Subcutaneous abdominal adipose tissue (tissue), 5 donors: ENCODE data around the gene CLDN6.

Experiments used
- H3K27ac ChIP-seq: one replicate; pipeline ENCODE4 v1.7.0; 2013; ENCODE audit warnings: low read depth, mild to moderate bottlenecking, inconsistent platforms, low read length, moderate library complexity
- H3K27me3 ChIP-seq, 5 donors: one replicate each; pipeline ENCODE4 v1.7.0; 2013; ENCODE audit warnings: low read length in 5 of 5, inconsistent platforms in 1 of 5; ENCODE audit not compliant: control insufficient read depth in 5 of 5, insufficient read depth in 4 of 5
- H3K36me3 ChIP-seq, 5 donors: one replicate each; pipeline ENCODE4 v1.7.0; 2013; ENCODE audit warnings: low read length in 5 of 5; ENCODE audit not compliant: control insufficient read depth in 5 of 5, insufficient read depth in 5 of 5
- H3K4me1 ChIP-seq, 5 donors: one replicate each; pipeline ENCODE4 v1.7.0; 2013; ENCODE audit warnings: low read length in 5 of 5, mild to moderate bottlenecking in 3 of 5, moderate library complexity in 1 of 5; ENCODE audit not compliant: control insufficient read depth in 5 of 5, insufficient read depth in 5 of 5
- H3K4me3 ChIP-seq, 5 donors: one replicate each; pipeline ENCODE4 v1.7.0; 2013; ENCODE audit warnings: low read length in 5 of 5, low read depth in 1 of 5
- H3K9ac ChIP-seq, 5 donors: one replicate each; pipeline ENCODE4 v1.7.0; 2013; ENCODE audit warnings: low read length in 5 of 5, mild to moderate bottlenecking in 4 of 5, moderate library complexity in 3 of 5
- H3K9me3 ChIP-seq, 5 donors: one replicate each; pipeline ENCODE4 v1.7.0; 2013; ENCODE audit warnings: low read length in 5 of 5; ENCODE audit not compliant: control insufficient read depth in 5 of 5
- donor health status: healthy.
- donor health status: healthy.
- donor health status: healthy.
- donor health status: healthy.
- donor health status: healthy.

The CLDN6 gene

DNA sequence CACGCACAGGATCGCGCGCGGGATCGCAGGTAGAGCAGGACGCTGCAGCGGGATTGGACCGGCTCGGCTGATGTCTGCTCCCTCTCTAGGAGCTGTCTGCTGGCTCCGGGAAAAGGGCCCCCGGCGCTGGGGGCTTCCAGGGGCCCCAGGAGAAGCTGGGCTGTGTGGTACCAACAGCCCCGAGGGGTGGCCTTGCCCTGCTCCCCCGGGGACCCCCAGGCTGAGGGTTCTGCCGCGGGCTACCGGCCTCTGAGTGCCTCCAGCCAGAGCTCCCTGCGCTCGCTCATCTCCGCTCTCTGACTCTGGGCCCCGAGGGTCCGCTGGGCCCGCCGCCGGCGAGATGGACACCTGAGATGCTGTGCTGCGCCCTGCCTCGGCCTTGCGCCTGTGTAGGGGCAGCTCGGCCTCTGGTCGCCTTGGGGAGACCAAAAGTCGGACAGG is 50.2 kb downstream of the CLDN6 start:
- Histone ChIP-seq H3K27ac (no peak overlapping the region), H3K36me3 (peaks cover 0 to 4% (median 0%) of the 10 kb centered on the region in 5 donors), H3K9ac (no peak overlapping the region), H3K9me3 (no peaks in the 10 kb centered on the region), H3K27me3 (peaks cover 30 to 56% (median 43%) of the 10 kb centered on the region in 5 donors), H3K4me3 (no peak overlapping the region), H3K4me1 (peaks cover 0 to 63% (median 46%) of the 10 kb centered on the region in 5 donors)

- peaks cover 0 to 4% (median 0%) of the 10 kb centered on the region in 5 donors for H3K36me3 ChIP-seq
- H3K27ac ChIP-seq = no peak overlapping the region
- H3K9ac ChIP-seq = no peak overlapping the region
- peak overlapping the region in 2 of 5 donors; percentile 26 to 45 for H3K4me3 ChIP-seq
- no peaks in the 10 kb centered on the region for H3K9me3 ChIP-seq
- peaks cover 35 to 61% (median 48%) of the 10 kb centered on the region in 5 donors for H3K27me3 ChIP-seq
- H3K4me1 ChIP-seq = peaks cover 0 to 63% (median 46%) of the 10 kb centered on the region in 5 donors
These were observed 50.8 kb downstream of the CLDN6 start for GRCh38 chr16:2967211-2967631.

- no peak overlapping the region for H3K27ac ChIP-seq
- H3K9me3 ChIP-seq = no peaks in the 10 kb centered on the region
- peaks cover 40 to 65% (median 52%) of the 10 kb centered on the region in 5 donors for H3K27me3 ChIP-seq
- H3K9ac ChIP-seq = no peak overlapping the region
- H3K36me3 ChIP-seq = peaks cover 0 to under 1% (median 0%) of the 10 kb centered on the region in 5 donors
- peak overlapping the region in 3 of 5 donors; percentile 26 to 45 (median 41) for H3K4me3 ChIP-seq
- peaks cover 0 to 63% (median 47%) of the 10 kb centered on the region in 5 donors for H3K4me1 ChIP-seq
These were observed 51.2 kb downstream of the CLDN6 start for GRCh38 chr16:2966808-2967191.

DNA sequence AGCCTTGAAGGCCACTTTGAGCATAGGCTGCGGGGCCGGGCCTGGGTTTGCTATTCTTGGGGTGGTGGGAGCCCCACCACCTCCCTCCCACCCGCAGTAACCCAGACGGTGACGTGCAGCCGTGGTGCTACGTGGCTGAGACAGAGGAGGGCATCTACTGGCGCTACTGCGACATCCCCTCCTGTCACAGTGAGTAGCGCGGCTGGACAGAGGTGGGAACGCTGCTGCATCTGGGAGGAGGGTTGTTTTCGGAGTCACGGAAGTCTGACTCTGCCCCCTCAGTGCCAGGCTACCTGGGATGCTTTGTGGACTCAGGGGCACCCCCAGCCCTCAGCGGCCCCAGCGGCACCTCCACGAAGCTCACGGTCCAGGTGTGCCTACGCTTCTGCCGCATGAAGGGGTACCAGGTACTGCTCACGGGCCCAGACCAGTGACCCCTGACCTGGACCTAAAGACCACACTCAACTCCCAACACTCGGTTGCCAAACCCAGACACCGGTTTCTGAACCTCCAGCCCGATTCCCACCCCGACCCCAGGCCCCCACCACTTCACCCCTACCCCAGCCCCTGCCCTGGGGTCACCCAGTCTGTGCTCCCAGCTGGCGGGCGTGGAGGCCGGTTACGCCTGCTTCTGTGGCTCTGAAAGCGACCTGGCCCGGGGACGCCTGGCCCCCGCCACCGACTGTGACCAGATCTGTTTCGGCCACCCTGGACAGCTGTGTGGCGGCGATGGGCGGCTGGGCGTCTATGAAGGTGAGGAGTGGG is 51.8 kb downstream of the CLDN6 start:
- no peak overlapping the region for H3K27ac ChIP-seq
- no peaks in the 10 kb centered on the region for H3K9me3 ChIP-seq
- H3K4me1 ChIP-seq = peaks cover 0 to 60% (median 51%) of the 10 kb centered on the region in 5 donors
- H3K9ac ChIP-seq = no peak overlapping the region
- no peaks in the 10 kb centered on the region for H3K36me3 ChIP-seq
- peaks cover 43 to 69% (median 57%) of the 10 kb centered on the region in 5 donors for H3K27me3 ChIP-seq
- peak overlapping the region in 3 of 5 donors; percentile 26 to 45 (median 41) for H3K4me3 ChIP-seq
